ENCODE results near the gene SOX1.

Gene SOX1

GRCh38 chr13:112058519-112058873 is 8.5 kb upstream of the SOX1 start:
- H3K4me1 ChIP-seq (ENCODE audit: insufficient read depth, low read length, severe bottlenecking): no peaks in the 10 kb centered on the region
- no peak overlapping the region for H2AFZ ChIP-seq (ENCODE audit: low read length)
- H3F3A ChIP-seq (ENCODE audit: insufficient read depth, low read length): no peaks in the 10 kb centered on the region
- no peak overlapping the region for H3K4me3 ChIP-seq (ENCODE audit: low read depth, low read length, poor library complexity, severe bottlenecking)
- H3K36me3 ChIP-seq (ENCODE audit: insufficient read depth, low read length): no peaks in the 10 kb centered on the region
- no peaks in the 10 kb centered on the region for H3K27me3 ChIP-seq (ENCODE audit: insufficient read depth, low read length)
- no peaks in the 10 kb centered on the region for H3K9me2 ChIP-seq (ENCODE audit: low read depth, low read length)
- H3K4me2 ChIP-seq (ENCODE audit: low read length): no peak overlapping the region
- TF ChIP-seq EZH2 (IDR thresholded peaks at IDR 0.05; ENCODE audit: borderline replicate concordance, low read length): no peak
- TF ChIP-seq, protein P1, sequence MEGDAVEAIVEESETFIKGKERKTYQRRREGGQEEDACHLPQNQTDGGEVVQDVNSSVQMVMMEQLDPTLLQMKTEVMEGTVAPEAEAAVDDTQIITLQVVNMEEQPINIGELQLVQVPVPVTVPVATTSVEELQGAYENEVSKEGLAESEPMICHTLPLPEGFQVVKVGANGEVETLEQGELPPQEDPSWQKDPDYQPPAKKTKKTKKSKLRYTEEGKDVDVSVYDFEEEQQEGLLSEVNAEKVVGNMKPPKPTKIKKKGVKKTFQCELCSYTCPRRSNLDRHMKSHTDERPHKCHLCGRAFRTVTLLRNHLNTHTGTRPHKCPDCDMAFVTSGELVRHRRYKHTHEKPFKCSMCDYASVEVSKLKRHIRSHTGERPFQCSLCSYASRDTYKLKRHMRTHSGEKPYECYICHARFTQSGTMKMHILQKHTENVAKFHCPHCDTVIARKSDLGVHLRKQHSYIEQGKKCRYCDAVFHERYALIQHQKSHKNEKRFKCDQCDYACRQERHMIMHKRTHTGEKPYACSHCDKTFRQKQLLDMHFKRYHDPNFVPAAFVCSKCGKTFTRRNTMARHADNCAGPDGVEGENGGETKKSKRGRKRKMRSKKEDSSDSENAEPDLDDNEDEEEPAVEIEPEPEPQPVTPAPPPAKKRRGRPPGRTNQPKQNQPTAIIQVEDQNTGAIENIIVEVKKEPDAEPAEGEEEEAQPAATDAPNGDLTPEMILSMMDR (IDR thresholded peaks at IDR 0.05; ENCODE audit: low read length): no peak
- no peak overlapping the region for H3K9ac ChIP-seq (ENCODE audit: low read length)
- H3K9me3 ChIP-seq (ENCODE audit: low read length): no peaks in the 10 kb centered on the region
- H3K27ac ChIP-seq (ENCODE audit: low read depth, low read length, poor library complexity, severe bottlenecking): no peak overlapping the region
- no peaks in the 10 kb centered on the region for H4K20me1 ChIP-seq (ENCODE audit: insufficient read depth, low read length)
- H3K79me2 ChIP-seq (ENCODE audit: insufficient read depth, low read length): no peaks in the 10 kb centered on the region

- Histone ChIP-seq H4K20me1 (ENCODE audit: insufficient read depth, low read length) (no peaks in the 10 kb centered on the region), H2AFZ (ENCODE audit: low read length) (no peak overlapping the region), H3K4me3 (ENCODE audit: low read depth, low read length, poor library complexity, severe bottlenecking) (no peak overlapping the region), H3K27ac (ENCODE audit: low read depth, low read length, poor library complexity, severe bottlenecking) (no peak overlapping the region), H3K4me2 (ENCODE audit: low read length) (no peak overlapping the region), H3K9me3 (ENCODE audit: low read length) (no peaks in the 10 kb centered on the region), H3K27me3 (ENCODE audit: insufficient read depth, low read length) (no peaks in the 10 kb centered on the region; the same call in 1 of the 2 replicates), H3K4me1 (ENCODE audit: insufficient read depth, low read length, severe bottlenecking) (no peaks in the 10 kb centered on the region), H3K9me2 (ENCODE audit: low read depth, low read length) (no peaks in the 10 kb centered on the region), H3K36me3 (ENCODE audit: insufficient read depth, low read length) (no peaks in the 10 kb centered on the region), H3K79me2 (ENCODE audit: insufficient read depth, low read length) (no peaks in the 10 kb centered on the region), H3F3A (ENCODE audit: insufficient read depth, low read length) (no peaks in the 10 kb centered on the region), H3K9ac (ENCODE audit: low read length) (no peak overlapping the region)
- no peak for TF ChIP-seq EZH2 (IDR thresholded peaks at IDR 0.05; ENCODE audit: borderline replicate concordance, low read length)
- TF ChIP-seq, protein P1 (IDR thresholded peaks at IDR 0.05; ENCODE audit: low read length): no peak
Observed at GRCh38 chr13:112058941-112059340, 8.0 kb upstream of the SOX1 start.

GRCh38 chr13:112059457-112060281 is 7.3 kb upstream of the SOX1 start:
- no peaks in the 10 kb centered on the region for H3K36me3 ChIP-seq (ENCODE audit: insufficient read depth, low read length)
- H4K20me1 ChIP-seq (ENCODE audit: insufficient read depth, low read length): no peaks in the 10 kb centered on the region
- H3K27ac ChIP-seq (ENCODE audit: low read depth, low read length, poor library complexity, severe bottlenecking): no peak overlapping the region
- H3K4me2 ChIP-seq (ENCODE audit: low read length): no peak overlapping the region
- no peaks in the 10 kb centered on the region for H3K9me3 ChIP-seq (ENCODE audit: low read length)
- no peaks in the 10 kb centered on the region for H3F3A ChIP-seq (ENCODE audit: insufficient read depth, low read length)
- no peak overlapping the region for H3K9ac ChIP-seq (ENCODE audit: low read length)
- H2AFZ ChIP-seq (ENCODE audit: low read length): no peak overlapping the region
- no peaks in the 10 kb centered on the region for H3K4me1 ChIP-seq (ENCODE audit: insufficient read depth, low read length, severe bottlenecking)
- H3K4me3 ChIP-seq (ENCODE audit: low read depth, low read length, poor library complexity, severe bottlenecking): no peak overlapping the region
- no peaks in the 10 kb centered on the region for H3K79me2 ChIP-seq (ENCODE audit: insufficient read depth, low read length)
- H3K27me3 ChIP-seq (ENCODE audit: insufficient read depth, low read length): no peaks in the 10 kb centered on the region; the same call in 1 of the 2 replicates
- TF ChIP-seq, protein P1 (IDR thresholded peaks at IDR 0.05; ENCODE audit: low read length): no peak
- no peak for TF ChIP-seq EZH2 (IDR thresholded peaks at IDR 0.05; ENCODE audit: borderline replicate concordance, low read length)
- H3K9me2 ChIP-seq (ENCODE audit: low read depth, low read length): no peaks in the 10 kb centered on the region
